Activated CD4-positive, alpha-beta T cell treated with anti-CD3 and anti-CD28 coated beads, Interleukin-2, amount 10 ng/mL, durations not matched to agents 24 days and 14 days (primary cell): Measurements from ENCODE around the gene ITGA7. TPM values are rescaled to one million over a fixed set of nuclear protein-coding genes. Genes with fewer than 3 reads are reported as not detected.
A peak's percentile ranks its signal among the peaks of the same experiment; 100 is the strongest.

Experiments used
- DNase-seq: peaks from one replicate; pipeline ENCODE4 v3.0.0; 2022
- H3K27ac Mint-ChIP-seq: one replicate; pipeline ENCODE4 v1.8.0; 2022; ENCODE audit warnings: mild to moderate bottlenecking, mixed read lengths
- H3K27me3 Mint-ChIP-seq: one replicate; pipeline ENCODE4 v1.8.0; 2022; ENCODE audit warnings: mixed read lengths
- H3K36me3 Mint-ChIP-seq: one replicate; pipeline ENCODE4 v1.8.0; 2022; ENCODE audit warnings: low read depth, mild to moderate bottlenecking, mixed read lengths
- H3K4me1 Mint-ChIP-seq: one replicate; pipeline ENCODE4 v1.8.0; 2021; ENCODE audit warnings: mixed read lengths
- H3K4me3 Mint-ChIP-seq: one replicate; pipeline ENCODE4 v1.8.0; 2022; ENCODE audit warnings: mild to moderate bottlenecking, moderate library complexity, mixed read lengths
- H3K9me3 Mint-ChIP-seq: one replicate; pipeline ENCODE4 v1.8.0; 2021; ENCODE audit warnings: mixed read lengths
- intact Hi-C: fragments of 100-400 bp; cut with micrococcal nuclease; formaldehyde crosslinking; loops from one replicate; pipeline ENCODE4 v1.15.1; 2023
- total RNA-seq: library from RNA; stranded (reverse); gene quantifications from 2 replicates; pipeline ENCODE4 v1.2.3, GENCODE V29; 2022

The ITGA7 gene
- total RNA-seq, 1 donor from 2014 or later, result 0.65 TPM

- H3K4me1 Mint-ChIP-seq, result peaks cover 47% of the 10 kb centered on the region
- peaks cover 4% of the 10 kb centered on the region for H3K27me3 Mint-ChIP-seq
- peak overlapping the region; percentile 98 for H3K4me3 Mint-ChIP-seq
- peaks cover 3% of the 10 kb centered on the region for H3K36me3 Mint-ChIP-seq
- H3K9me3 Mint-ChIP-seq, result no peaks in the 10 kb centered on the region
- DNase-seq, result no peak
- intact Hi-C loops, result loop anchor here (5.0 kb wide), 1 partner anchor 360 kb away; the partner anchor contains the start of gene PA2G4
- H3K27ac Mint-ChIP-seq, result peak overlapping the region; percentile 90
Measured at GRCh38 chr12:55741931-55742680, 34.4 kb upstream of the ITGA7 start.

GRCh38 chr12:55739025-55739378 is 31.3 kb upstream of the ITGA7 start:
- Mint-ChIP-seq H3K27me3 (peaks cover 4% of the 10 kb centered on the region), H3K27ac (no peak overlapping the region), H3K4me3 (peak overlapping the region; percentile 88)

GRCh38 chr12:55738123-55739024 is 30.7 kb upstream of the ITGA7 start:
- Mint-ChIP-seq H3K27ac (peak overlapping the region; percentile 85), H3K36me3 (no peaks in the 10 kb centered on the region), H3K4me1 (peaks cover 31% of the 10 kb centered on the region), H3K27me3 (peaks cover 4% of the 10 kb centered on the region), H3K4me3 (peak overlapping the region; percentile 88), H3K9me3 (no peaks in the 10 kb centered on the region)
- intact Hi-C loops, result loop anchor here (1.0 to 5.0 kb wide), 8 partner anchors 59 to 380 kb away; partner anchors contain the start of genes ORMDL2, PYM1, RPS26 and ZC3H10
- peak; percentile 96 for DNase-seq

More at GRCh38 chr12:55739025-55739378, 31.3 kb upstream of the ITGA7 start:
- H3K4me1 Mint-ChIP-seq, result peaks cover 31% of the 10 kb centered on the region
- no peaks in the 10 kb centered on the region for H3K9me3 Mint-ChIP-seq
- intact Hi-C loops, result loop anchor here (2.0 to 5.0 kb wide), 4 partner anchors 82 to 380 kb away; partner anchors contain the start of genes PYM1, RPS26 and ZC3H10
- DNase-seq, result no peak
- H3K36me3 Mint-ChIP-seq, result no peaks in the 10 kb centered on the region

- peaks cover 30% of the 10 kb centered on the region for H3K4me1 Mint-ChIP-seq
- H3K4me3 Mint-ChIP-seq, result peak overlapping the region; percentile 88
- no peak for DNase-seq
- H3K36me3 Mint-ChIP-seq, result no peaks in the 10 kb centered on the region
- H3K9me3 Mint-ChIP-seq, result no peaks in the 10 kb centered on the region
- peaks cover 2% of the 10 kb centered on the region for H3K27me3 Mint-ChIP-seq
- intact Hi-C loops, result loop anchor here (1.0 to 5.0 kb wide), 10 partner anchors 8 to 381 kb away; partner anchors contain the start of genes CD63, ORMDL2, PYM1 and RPS26
- H3K27ac Mint-ChIP-seq, result peak overlapping the region; percentile 85
Measured at GRCh38 chr12:55737581-55738122, 29.9 kb upstream of the ITGA7 start.

GRCh38 chr12:55736780-55737580 is 29.3 kb upstream of the ITGA7 start:
- peak; percentile 89 for DNase-seq
- intact Hi-C loops, result loop anchor here (1.0 to 5.0 kb wide), 3 partner anchors 8 to 80 kb away; partner anchors contain the start of gene CD63
- H3K27me3 Mint-ChIP-seq, result no peaks in the 10 kb centered on the region
- no peaks in the 10 kb centered on the region for H3K9me3 Mint-ChIP-seq
- H3K4me1 Mint-ChIP-seq, result peaks cover 24% of the 10 kb centered on the region
- peak overlapping the region; percentile 55 for H3K4me3 Mint-ChIP-seq
- H3K36me3 Mint-ChIP-seq, result no peaks in the 10 kb centered on the region
- peak overlapping the region; percentile 59 for H3K27ac Mint-ChIP-seq

- Mint-ChIP-seq H3K9me3 (no peaks in the 10 kb centered on the region), H3K36me3 (no peaks in the 10 kb centered on the region), H3K27ac (peak overlapping the region; percentile 28), H3K27me3 (no peaks in the 10 kb centered on the region), H3K4me3 (no peak overlapping the region), H3K4me1 (peaks cover 20% of the 10 kb centered on the region)
- no peak for DNase-seq
- intact Hi-C loops, result loop anchor here (5.0 kb wide), 1 partner anchor 79 kb away; no protein-coding TSS in a partner anchor
Measured at GRCh38 chr12:55736076-55736475, 28.4 kb upstream of the ITGA7 start.

- H3K27ac Mint-ChIP-seq, result no peak overlapping the region
- H3K4me1 Mint-ChIP-seq, result peaks cover 31% of the 10 kb centered on the region
- no peaks in the 10 kb centered on the region for H3K27me3 Mint-ChIP-seq
- no peak for DNase-seq
- H3K36me3 Mint-ChIP-seq, result peaks cover under 1% of the 10 kb centered on the region
- intact Hi-C loops, result no loop called here
- no peak overlapping the region for H3K4me3 Mint-ChIP-seq
- no peaks in the 10 kb centered on the region for H3K9me3 Mint-ChIP-seq
Measured at GRCh38 chr12:55734595-55734994, 26.9 kb upstream of the ITGA7 start.

- Mint-ChIP-seq H3K36me3 (peaks cover 2% of the 10 kb centered on the region), H3K27me3 (no peaks in the 10 kb centered on the region), H3K4me1 (peaks cover 31% of the 10 kb centered on the region), H3K27ac (no peak overlapping the region), H3K4me3 (no peak overlapping the region), H3K9me3 (no peaks in the 10 kb centered on the region)
- no peak for DNase-seq
- intact Hi-C loops, result no loop called here
Measured at GRCh38 chr12:55733858-55734257, 26.2 kb upstream of the ITGA7 start.

- intact Hi-C loops, result no loop called here
- Mint-ChIP-seq H3K27me3 (no peaks in the 10 kb centered on the region), H3K4me3 (no peak overlapping the region), H3K27ac (no peak overlapping the region), H3K36me3 (peaks cover 2% of the 10 kb centered on the region), H3K9me3 (no peaks in the 10 kb centered on the region), H3K4me1 (peaks cover 27% of the 10 kb centered on the region)
- DNase-seq, result no peak
Measured at GRCh38 chr12:55733021-55733555, 25.4 kb upstream of the ITGA7 start.

GRCh38 chr12:55732288-55732687 is 24.6 kb upstream of the ITGA7 start:
- Mint-ChIP-seq H3K9me3 (no peaks in the 10 kb centered on the region), H3K27ac (no peak overlapping the region), H3K4me3 (no peak overlapping the region), H3K4me1 (peaks cover 26% of the 10 kb centered on the region), H3K36me3 (peaks cover 7% of the 10 kb centered on the region), H3K27me3 (no peaks in the 10 kb centered on the region)
- intact Hi-C loops, result no loop called here
- no peak for DNase-seq

- peak overlapping the region; percentile 95 for H3K27ac Mint-ChIP-seq
- H3K4me1 Mint-ChIP-seq, result peaks cover 32% of the 10 kb centered on the region
- peak; percentile 79 for DNase-seq
- peak overlapping the region; percentile 92 for H3K4me3 Mint-ChIP-seq
- H3K9me3 Mint-ChIP-seq, result no peaks in the 10 kb centered on the region
- H3K27me3 Mint-ChIP-seq, result no peaks in the 10 kb centered on the region
- H3K36me3 Mint-ChIP-seq, result peaks cover 22% of the 10 kb centered on the region
- intact Hi-C loops, result loop anchor here (1.0 kb wide), 3 partner anchors 7 to 199 kb away; partner anchors contain the start of gene BLOC1S1
Measured at GRCh38 chr12:55729819-55730818, 22.4 kb upstream of the ITGA7 start.
